C4-2B (cell line): ENCODE results near the gene CECR2.
A peak's percentile ranks its signal among the peaks of the same experiment; 100 is the strongest.

Experiments
- H3K27ac ChIP-seq: fragments of 450-650 bp; 2 replicates; pipeline ENCODE4 v1.5.1; 2017
- CTCF ChIP-seq: fragments of 450-650 bp; conservative IDR thresholded peaks from 2 replicates; pipeline ENCODE4 v1.5.1; 2017; ENCODE audit warnings: mild to moderate bottlenecking
- ZFX ChIP-seq: fragments of 450-650 bp; IDR thresholded peaks from 2 replicates; pipeline ENCODE4 v1.6.1; 2017

CECR2 gene

GRCh38 chr22:17369439-17370025 lies at the start of gene CECR2:
TSS of gene CECR2 (plus strand) at chr22:17369460. CDS start at chr22:17369784, 324 bp downstream.
- peak within 1 kb of the TSS; percentile 46 for H3K27ac ChIP-seq
- TF ChIP-seq ZFX = no peak
- no peak for TF ChIP-seq CTCF

- no peak overlapping the region for H3K27ac ChIP-seq
- TF ChIP-seq CTCF (no peak), ZFX (no peak)
These were observed 49.7 kb upstream of the CECR2 start for GRCh38 chr22:17319546-17319945.

- TF ChIP-seq CTCF (no peak), ZFX (no peak)
- no peak overlapping the region for H3K27ac ChIP-seq
These were observed 46.7 kb upstream of the CECR2 start for GRCh38 chr22:17322511-17322910.

GRCh38 chr22:17331690-17332089 lies 37.6 kb upstream of the CECR2 start:
- TF ChIP-seq ZFX = no peak
- no peak for TF ChIP-seq CTCF
- H3K27ac ChIP-seq = no peak overlapping the region

GRCh38 chr22:17332109-17332800 lies 37.0 kb upstream of the CECR2 start:
- no peak overlapping the region for H3K27ac ChIP-seq
- TF ChIP-seq CTCF = no peak
- no peak for TF ChIP-seq ZFX

GRCh38 chr22:17334059-17334458 lies 35.2 kb upstream of the CECR2 start:
- no peak overlapping the region for H3K27ac ChIP-seq
- TF ChIP-seq ZFX (no peak), CTCF (no peak)

GRCh38 chr22:17334983-17335382 lies 34.3 kb upstream of the CECR2 start:
- TF ChIP-seq ZFX (no peak), CTCF (no peak)
- H3K27ac ChIP-seq = no peak overlapping the region
